Fibroblast of lung (primary cell): ENCODE data around the gene ZMAT3.

Experiments
- EZH2 ChIP-seq: IDR thresholded peaks from 2 replicates; pipeline ENCODE4 v1.5.1; 2012; ENCODE audit warnings: low read length, control low read depth, mild to moderate bottlenecking; ENCODE audit errors: missing control alignments
- TF ChIP-seq, protein P1 (sequence below), 2 donors: IDR thresholded peaks in 1 of 2; conservative IDR thresholded peaks in 1 of 2; 1 replicate in 1 of 2; 2 replicates in 1 of 2; pipeline ENCODE4 v1.5.1; 2011 to 2012; ENCODE audit warnings: low read length in 2 of 2, control low read depth in 1 of 2, inconsistent platforms in 1 of 2, low read depth in 1 of 2, mild to moderate bottlenecking in 1 of 2

DNA sequence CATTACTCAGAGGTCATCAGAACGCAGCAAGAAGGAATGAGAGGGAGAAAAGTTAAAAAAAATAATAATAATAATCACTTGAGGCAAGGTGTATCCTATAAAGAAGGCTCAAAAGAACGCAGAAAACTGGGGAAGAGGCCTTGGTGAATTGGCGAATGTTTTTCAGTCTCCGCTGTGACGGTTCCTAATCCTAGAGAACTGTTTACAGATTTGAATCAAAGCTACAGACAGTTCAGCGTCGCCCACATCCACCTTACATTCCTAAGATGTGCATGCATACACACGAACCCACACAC lies 634 bp downstream of the ZMAT3 start:
- TF ChIP-seq, protein P1, sequence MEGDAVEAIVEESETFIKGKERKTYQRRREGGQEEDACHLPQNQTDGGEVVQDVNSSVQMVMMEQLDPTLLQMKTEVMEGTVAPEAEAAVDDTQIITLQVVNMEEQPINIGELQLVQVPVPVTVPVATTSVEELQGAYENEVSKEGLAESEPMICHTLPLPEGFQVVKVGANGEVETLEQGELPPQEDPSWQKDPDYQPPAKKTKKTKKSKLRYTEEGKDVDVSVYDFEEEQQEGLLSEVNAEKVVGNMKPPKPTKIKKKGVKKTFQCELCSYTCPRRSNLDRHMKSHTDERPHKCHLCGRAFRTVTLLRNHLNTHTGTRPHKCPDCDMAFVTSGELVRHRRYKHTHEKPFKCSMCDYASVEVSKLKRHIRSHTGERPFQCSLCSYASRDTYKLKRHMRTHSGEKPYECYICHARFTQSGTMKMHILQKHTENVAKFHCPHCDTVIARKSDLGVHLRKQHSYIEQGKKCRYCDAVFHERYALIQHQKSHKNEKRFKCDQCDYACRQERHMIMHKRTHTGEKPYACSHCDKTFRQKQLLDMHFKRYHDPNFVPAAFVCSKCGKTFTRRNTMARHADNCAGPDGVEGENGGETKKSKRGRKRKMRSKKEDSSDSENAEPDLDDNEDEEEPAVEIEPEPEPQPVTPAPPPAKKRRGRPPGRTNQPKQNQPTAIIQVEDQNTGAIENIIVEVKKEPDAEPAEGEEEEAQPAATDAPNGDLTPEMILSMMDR (conservative IDR thresholded peaks at IDR 0.05 in 1 of 2, IDR thresholded peaks at IDR 0.05 in 1 of 2; ENCODE audit: low read depth in 1 of 2, low read length in 2 of 2) = no peak
- TF ChIP-seq EZH2 = no peak
